Stimulated activated CD4-positive, alpha-beta T cell treated with anti-CD3 and anti-CD28 coated beads, Interleukin-4, amount 100 ng/mL, for 24 hours (primary cell): ENCODE results near the gene ZDHHC3.

Experiments used
- DNase-seq: peaks from one replicate; pipeline ENCODE4 v3.0.0-alpha.2; 2020

ZDHHC3 gene

GRCh38 chr3:44926172-44926571 lies 49.8 kb downstream of the ZDHHC3 start:
- no peak for DNase-seq

DNA sequence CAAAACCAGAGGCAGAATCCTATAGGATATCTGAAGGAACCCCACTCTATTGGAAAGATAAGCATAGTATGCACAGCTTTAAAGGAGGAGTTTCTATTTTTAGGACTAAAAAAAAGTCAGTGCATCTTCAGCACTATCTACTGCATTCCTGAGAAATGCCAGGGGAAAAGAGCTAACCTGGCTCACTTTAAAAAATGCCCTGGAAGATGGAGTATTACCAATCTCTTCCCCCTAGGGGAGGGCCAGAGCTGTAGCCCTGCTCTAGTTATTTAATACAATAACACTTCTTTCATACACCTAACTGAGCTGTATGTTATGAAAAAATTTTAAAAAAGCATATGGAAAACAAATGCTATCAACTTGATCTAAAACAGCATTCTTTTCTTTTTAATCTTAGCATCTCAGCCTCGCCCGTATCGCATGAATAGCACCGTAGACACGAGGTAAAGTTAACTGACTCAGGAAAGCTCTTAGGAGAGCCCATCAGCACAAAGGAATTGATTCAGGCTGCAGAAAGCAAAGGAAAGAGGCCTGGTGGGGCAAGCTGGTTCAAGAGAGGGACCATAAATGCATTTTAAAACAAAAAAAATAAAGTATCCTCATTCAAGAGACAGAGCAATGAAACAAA lies 51.4 kb downstream of the ZDHHC3 start:
- DNase-seq = no peak

DNA sequence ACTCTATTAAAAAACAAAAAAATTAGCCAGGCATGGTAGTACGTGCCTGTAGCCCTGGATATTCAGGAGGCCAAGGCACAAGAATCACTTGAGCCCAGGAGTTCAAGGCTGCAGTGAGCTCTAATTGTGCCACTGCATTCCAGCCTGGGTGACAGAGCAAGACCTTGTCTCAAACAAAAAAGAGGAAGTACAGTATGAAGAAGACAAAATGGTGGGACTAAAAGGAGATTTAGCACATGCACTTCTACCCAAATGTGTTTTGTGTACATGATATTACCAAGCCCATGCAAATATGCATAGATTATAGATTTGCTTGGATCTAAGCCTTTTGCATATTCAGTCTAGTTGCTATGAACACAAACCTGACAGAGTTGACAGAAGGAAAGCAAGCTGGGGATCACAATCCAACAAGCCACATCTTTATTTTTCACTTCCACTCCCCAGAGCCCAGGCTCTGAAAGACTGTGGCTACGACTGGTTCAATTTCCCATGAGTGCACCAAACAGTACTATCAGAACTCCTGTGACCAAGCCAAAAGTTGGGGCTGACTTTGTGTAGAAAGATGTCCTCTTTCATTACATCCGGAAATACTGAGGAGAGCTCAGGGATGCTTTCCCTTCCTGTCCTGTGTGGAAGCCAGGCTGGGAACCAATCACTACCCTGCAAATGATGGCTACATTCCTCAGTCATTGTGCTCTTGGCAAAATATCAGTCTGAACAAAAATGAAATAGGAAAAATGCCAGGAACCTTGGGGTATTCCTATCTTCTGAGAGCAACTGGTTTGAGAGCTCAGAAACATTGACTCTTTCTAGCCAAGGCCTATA lies 52.1 kb downstream of the ZDHHC3 start:
- no peak for DNase-seq

GRCh38 chr3:44920081-44920480 lies 55.9 kb downstream of the ZDHHC3 start:
- DNase-seq = no peak

- no peak for DNase-seq
These were observed 57.4 kb downstream of the ZDHHC3 start for GRCh38 chr3:44918581-44918980.

GRCh38 chr3:44918087-44918486 lies 57.9 kb downstream of the ZDHHC3 start:
- no peak for DNase-seq

DNA sequence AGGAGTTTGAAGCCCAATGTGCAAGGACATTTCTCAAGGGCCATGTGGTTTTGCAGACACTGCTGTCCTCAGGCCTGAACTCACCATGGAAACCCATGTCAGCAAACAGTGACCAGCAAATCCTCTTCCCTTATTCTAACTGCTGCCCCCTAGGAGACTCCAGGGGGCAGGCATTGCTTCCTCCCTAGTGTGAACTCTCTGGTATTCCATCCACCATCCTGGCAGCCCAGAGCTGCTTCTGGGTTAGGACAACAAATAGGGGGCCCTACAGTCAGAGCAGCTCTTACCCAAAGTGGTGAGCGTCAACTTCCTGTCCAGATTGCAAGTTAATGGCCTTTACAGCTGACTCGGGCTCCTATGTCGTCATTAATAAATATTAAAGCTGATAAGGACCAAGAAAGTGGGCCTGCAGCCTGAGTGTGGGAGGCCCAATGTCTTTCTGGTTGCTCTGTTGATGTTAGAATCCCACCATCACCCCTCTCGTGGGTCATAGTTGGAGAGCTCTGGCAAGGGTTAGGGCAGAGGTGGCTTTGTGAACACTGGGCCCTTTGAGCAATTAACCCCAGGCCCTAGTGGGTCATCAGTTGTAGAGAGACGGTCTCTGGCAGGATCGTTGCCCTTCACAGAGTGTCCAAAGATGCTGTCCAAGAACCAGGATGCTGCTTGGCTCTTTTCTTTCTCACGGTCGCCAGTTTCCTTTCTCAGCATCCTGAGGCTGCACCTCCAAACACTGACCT lies 60.1 kb downstream of the ZDHHC3 start:
- DNase-seq = no peak

DNA sequence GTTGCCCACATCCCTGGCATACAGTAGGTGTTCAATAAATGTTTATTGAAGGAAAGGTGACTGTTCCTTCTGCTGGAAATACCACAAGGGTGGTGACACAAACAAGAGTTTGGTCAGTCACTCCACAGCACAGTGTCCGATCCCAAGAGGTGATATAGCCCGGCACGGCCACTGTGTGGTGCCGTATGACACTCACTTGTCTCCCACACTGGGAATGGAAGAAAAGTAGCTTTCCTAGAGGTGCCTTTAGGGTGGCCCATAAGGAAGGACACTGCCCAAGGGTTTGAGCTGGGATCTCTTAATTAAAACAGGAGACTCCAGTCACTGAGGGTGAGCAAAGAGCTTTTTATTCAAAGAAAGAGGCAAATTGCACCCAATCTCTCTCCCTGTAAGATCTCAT lies 61.0 kb downstream of the ZDHHC3 start:
- DNase-seq = no peak

GRCh38 chr3:44913868-44914468 lies 62.0 kb downstream of the ZDHHC3 start:
- peak; percentile 64 for DNase-seq

DNA sequence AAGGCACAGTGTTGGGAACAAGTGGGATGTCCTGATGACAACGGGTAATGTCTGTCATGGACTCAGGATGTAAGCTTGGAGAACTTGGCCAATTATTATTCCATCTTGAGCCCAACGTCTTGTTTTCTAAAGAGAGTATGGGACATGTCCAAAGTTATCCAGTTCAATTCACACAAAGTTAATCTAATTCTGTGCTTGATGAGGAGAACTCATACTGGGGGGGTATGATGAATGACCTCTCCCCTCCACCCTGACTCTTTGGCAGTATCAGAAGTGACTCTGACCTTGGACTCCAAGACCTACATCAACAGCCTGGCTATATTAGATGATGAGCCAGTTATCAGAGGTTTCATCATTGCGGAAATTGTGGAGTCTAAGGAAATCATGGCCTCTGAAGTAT lies 65.3 kb downstream of the ZDHHC3 start:
- DNase-seq = no peak

DNA sequence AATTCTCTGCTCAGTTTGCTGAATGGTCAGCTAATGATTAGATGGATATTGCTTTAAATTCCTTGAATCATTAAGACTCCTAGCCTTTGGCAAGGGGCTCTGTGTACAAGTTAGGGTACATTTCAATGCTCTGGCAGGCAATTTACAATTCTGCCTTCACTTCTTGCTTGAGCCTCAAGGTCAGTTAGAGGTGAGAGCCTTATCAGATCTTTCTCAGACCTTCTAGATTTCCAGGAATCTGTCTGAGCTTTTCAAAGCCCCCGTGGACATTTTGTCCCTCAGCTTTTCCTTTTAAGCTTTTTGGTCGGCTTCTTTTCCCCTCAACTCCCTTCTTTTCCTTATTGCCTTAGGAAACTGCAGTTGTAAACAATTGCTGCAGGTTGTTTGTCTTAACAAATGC lies 66.9 kb downstream of the ZDHHC3 start:
- DNase-seq = no peak

DNA sequence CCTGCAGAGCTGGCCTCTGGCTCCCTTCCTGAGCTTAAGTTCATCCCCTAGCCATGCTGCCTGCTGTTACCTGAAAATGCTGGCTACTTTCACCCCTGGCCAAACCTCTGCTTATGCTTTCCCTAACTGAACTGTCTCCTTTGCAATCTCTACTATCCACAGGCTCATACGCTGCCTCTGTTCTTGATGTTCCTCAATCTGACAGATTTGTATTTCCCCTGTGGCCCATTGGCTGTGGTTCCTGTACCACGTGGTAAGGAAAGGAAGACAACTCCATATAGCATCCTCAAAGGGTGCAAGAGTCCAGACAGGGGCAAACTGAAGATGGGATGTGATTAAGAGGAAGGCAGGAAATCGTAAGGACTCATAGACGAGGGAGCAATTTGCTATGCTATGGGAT lies 68.4 kb downstream of the ZDHHC3 start:
- DNase-seq = no peak

- no peak for DNase-seq
These were observed 69.0 kb downstream of the ZDHHC3 start for GRCh38 chr3:44906997-44907396.

DNA sequence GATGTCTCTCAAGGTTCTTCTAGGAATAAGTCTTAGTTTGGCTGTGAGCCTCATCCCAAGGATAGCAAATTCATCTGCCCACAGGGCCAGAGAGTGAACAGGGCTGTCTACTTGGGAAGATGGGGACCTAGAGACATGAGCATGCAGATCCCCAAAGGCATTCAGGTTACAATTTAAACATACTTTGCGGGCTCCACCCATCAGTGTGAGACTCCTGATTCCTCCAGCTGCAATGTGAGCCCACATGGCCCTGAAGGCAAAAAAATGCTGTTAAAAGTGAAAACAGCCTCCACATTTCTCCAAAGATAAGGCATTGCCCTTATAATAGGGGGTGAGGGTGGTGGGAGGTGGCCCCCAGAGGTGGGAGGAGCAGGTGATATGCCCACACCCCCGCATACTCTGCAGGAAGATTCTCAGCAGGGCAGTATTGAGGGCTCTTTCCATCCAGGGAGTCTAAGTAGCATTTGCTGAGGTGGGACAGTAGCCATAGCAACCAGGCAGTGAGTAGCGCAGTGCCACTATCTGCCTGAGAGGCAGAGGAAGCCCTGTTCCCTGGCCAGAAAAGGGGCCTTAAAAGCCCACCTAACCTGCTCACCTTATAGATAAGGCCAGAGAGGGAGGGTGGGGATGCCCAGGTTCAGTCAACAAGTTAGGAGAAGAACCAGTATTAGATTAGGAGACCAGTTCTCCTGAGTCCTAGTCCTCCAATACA lies 70.4 kb downstream of the ZDHHC3 start:
- DNase-seq = no peak

DNA sequence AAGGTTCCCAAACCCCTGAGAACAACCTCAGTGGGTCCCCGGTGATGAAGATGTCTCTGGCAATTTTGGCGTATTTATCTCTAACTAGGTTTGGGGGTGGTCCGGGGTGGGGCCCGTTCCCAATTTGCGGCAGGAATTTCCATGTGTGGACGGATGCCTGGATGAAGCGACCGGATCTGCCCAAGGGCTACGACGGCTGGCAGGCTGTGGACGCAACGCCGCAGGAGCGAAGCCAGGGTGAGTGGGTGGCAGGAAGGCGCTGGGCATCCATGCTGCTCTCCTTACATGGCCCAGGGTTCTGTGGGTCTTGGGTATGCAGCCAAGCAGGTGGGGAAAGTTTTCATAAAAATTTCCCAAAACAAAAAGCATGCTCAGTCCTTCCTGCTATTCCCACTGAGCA lies 72.2 kb downstream of the ZDHHC3 start:
- no peak for DNase-seq

GRCh38 chr3:44903314-44903713 lies 72.7 kb downstream of the ZDHHC3 start:
- DNase-seq = no peak

DNA sequence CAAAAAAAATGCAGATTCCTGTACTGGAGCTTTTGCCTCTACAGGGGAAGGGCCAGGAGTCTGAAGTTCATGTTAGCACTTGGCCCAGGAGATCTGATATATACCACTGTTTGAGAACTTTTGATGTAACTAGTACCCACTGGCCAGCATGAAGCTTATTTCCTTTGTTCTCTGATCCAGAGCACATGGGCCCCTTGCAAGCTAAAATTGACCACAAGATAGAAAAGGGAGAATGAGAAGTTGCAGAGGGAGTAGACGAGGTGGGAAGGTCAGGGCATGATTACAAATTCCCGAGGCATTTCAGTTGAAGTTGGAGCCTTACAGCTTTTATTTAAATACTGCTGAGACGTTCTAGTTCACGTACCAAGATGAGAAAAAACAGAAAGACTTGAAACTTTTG lies 73.3 kb downstream of the ZDHHC3 start:
- no peak for DNase-seq

GRCh38 chr3:44899683-44900367 lies 76.1 kb downstream of the ZDHHC3 start:
- no peak for DNase-seq

GRCh38 chr3:44896440-44896839 lies 79.5 kb downstream of the ZDHHC3 start:
- DNase-seq = no peak

GRCh38 chr3:44894485-44894884 lies 81.5 kb downstream of the ZDHHC3 start:
- DNase-seq = no peak

- no peak for DNase-seq
These were observed 82.9 kb downstream of the ZDHHC3 start for GRCh38 chr3:44893097-44893496.

GRCh38 chr3:44892689-44893088 lies 83.3 kb downstream of the ZDHHC3 start:
- DNase-seq = no peak
